Rectal smooth muscle tissue (tissue), 1 donor: ENCODE measurements around the gene PIN1.

ENCODE experiments used
- H3K27ac ChIP-seq: one replicate; pipeline ENCODE4 v1.7.0; 2013; ENCODE audit warnings: low read depth, low read length, inconsistent platforms
- H3K27me3 ChIP-seq: one replicate; pipeline ENCODE4 v1.7.0; 2013; ENCODE audit warnings: low read length; ENCODE audit not compliant: control insufficient read depth, insufficient read depth
- H3K36me3 ChIP-seq: one replicate; pipeline ENCODE4 v1.7.0; 2013; ENCODE audit warnings: low read length; ENCODE audit not compliant: control insufficient read depth, insufficient read depth
- H3K4me1 ChIP-seq: one replicate; pipeline ENCODE4 v1.7.0; 2013; ENCODE audit warnings: low read length; ENCODE audit not compliant: control insufficient read depth, insufficient read depth
- H3K4me3 ChIP-seq: one replicate; pipeline ENCODE4 v1.7.0; 2013; ENCODE audit warnings: low read length
- H3K9ac ChIP-seq: one replicate; pipeline ENCODE4 v1.7.0; 2013; ENCODE audit warnings: low read length

Gene PIN1

DNA sequence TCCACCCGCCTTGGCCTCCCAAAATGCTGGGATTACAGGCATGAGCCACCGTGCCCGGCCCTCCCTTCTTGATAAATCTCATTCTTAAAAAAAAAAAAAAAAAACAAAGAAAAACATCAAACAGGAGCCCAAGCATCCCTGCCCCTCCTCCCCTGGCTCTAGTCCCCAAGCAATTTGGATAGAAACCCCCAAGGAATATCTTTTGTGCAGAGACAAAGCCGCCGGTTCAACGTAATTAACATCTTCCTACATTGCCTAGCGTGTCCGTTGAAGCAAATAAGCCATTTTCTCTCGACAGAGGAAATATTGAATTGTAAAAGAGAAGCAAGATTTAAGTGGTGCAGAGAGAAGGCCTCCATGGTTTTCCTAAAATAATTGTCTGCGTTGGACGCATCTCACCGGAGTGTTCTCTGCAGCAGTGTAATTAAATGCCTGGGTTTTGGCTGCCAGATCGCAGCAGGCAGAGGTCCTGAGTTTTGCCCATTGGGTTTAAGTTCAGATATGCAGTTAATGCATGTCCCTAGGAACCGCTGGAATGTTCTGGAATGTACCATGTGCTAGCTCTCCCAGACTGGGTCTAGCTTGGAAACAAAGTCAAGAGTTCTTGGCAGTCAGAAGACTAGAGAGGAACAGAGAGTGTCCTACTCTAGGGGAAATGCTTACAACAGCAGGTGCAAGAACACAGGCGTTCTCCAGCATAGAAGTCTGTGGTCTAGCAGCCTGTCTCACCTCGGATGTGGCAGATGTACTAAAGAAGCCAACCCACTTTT is 30.8 kb downstream of the PIN1 start:
- Histone ChIP-seq H3K4me3 (no peak overlapping the region), H3K27ac (no peak overlapping the region), H3K4me1 (no peaks in the 10 kb centered on the region), H3K36me3 (no peaks in the 10 kb centered on the region), H3K27me3 (no peaks in the 10 kb centered on the region), H3K9ac (no peak overlapping the region)

DNA sequence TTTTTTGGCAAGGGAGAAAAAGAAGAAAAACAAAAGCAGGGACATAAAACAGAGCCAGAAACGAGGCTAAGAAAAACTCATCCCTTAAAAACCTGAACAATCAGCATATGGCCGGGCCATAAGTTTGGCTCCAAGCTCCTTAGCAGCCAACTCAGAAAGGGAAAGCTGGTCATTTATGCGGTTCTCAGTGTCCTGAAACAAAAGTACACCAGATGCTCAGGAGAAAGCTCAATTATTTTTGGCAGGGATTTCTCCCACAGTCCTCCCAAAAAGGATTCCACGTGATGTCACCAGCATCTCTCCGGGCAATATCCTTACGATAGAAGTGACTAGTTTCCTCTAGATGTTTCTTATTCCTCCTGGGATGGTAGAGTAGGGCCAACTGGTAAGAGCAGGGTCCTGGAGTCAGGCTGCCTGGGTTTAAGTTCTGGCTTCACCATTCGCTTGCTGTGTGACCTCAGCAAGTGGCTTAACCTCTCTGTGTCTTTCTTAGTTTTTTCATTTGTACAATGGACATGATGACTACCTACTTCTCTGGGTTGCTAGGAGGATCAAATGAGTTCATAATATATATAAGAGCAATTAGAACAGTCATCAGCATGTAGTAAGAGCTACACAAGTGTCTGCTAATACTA is 34.0 kb downstream of the PIN1 start:
- Histone ChIP-seq H3K4me3 (no peak overlapping the region), H3K27me3 (no peaks in the 10 kb centered on the region), H3K27ac (no peak overlapping the region), H3K4me1 (no peaks in the 10 kb centered on the region), H3K36me3 (no peaks in the 10 kb centered on the region), H3K9ac (no peak overlapping the region)

DNA sequence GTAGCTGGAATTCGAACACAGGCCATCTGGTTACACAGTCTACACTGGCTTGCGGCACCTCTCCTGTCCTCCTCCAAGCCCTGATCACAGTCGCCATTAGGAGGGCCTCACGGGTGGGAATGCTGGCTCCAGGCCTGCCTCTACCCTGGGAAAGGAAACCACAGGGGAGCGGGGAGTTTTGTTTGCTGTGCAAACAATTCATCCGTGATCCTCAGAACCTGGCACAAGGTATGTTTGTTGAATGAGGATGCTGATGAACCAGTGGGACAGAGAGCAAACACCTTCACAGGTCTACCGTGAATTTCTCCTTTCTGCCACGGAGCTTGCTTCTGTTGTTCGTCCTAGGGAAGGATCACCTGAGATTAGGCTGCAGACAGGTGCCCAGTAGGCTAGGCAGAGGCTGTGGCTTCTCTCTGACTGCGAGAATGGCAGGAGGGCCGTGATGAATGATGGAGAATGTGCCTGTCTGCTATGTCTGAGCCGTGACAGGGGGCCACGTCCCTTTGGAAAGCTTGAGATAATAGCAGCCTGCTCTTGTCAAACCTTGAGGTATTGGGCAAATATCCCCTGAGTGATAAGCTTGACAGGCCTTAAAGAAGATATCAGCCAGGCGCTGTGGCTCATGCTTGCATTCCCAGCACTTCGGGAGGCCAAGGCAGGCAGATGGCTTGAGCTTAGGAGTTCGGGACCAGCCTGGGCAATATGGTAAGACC is 36.7 kb downstream of the PIN1 start:
- no peak overlapping the region for H3K9ac ChIP-seq
- H3K4me3 ChIP-seq = no peak overlapping the region
- H3K36me3 ChIP-seq = no peaks in the 10 kb centered on the region
- H3K27me3 ChIP-seq = no peaks in the 10 kb centered on the region
- no peak overlapping the region for H3K27ac ChIP-seq
- H3K4me1 ChIP-seq = no peaks in the 10 kb centered on the region

DNA sequence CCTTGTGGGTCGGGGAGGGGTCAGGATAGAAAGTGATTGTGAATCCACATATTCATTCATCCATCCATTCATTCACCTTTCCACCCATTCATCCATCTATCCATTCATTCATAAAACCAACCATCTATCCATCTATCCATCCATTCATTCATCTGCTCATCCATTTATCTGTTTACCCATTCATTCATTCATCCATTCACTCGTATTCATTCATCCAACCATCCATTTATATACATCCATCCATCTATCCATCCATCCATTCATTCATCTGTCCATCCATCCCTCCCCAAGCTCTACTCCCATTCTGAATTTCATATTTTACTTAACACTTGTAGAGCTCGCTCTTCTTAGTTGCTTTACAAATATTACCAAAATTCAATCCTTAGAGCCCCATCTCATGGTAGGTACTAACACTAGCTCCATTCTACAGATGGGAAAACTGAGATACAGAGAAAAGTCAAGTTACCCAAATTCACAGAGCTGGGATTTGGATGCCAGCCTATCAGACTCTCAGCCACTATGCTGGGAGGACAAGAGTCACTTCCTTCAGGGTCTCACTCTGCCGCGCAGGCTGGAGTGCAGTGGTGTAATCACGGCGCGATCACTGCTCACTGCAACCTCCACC is 37.6 kb downstream of the PIN1 start:
- no peaks in the 10 kb centered on the region for H3K4me1 ChIP-seq
- H3K9ac ChIP-seq = no peak overlapping the region
- H3K27me3 ChIP-seq = no peaks in the 10 kb centered on the region
- H3K4me3 ChIP-seq = no peak overlapping the region
- no peaks in the 10 kb centered on the region for H3K36me3 ChIP-seq
- H3K27ac ChIP-seq = no peak overlapping the region

DNA sequence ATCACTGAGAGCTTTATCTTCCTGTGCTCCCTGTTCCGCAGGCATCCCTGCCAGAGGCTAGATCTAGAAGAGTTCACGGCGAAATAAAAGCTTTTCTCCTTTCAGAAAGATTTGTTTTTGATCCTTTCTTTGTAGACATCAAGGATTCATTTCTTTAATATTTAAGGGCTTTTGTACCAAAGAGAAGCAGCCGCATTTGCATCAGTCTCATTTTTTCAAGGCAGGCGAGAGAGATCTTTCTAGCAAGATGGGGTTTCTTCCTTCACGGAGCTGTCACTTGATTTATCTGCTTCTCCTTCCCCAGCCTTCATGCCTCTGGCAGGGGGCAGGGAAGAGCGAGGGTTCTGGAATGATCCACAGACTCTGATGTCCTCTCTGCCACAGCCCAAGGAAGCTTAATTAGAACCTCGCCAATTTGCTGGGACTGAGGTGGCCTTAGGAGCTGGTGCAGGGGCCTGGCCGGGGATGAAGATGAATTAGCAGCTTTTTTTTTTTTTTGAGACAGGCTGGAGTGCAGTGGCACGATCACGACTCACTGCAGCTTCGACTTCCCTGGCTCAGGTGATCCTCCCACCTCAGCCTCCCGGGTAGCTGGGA is 40.0 kb downstream of the PIN1 start:
- H3K27me3 ChIP-seq = no peaks in the 10 kb centered on the region
- H3K27ac ChIP-seq = no peak overlapping the region
- H3K36me3 ChIP-seq = no peaks in the 10 kb centered on the region
- no peak overlapping the region for H3K9ac ChIP-seq
- H3K4me1 ChIP-seq = no peaks in the 10 kb centered on the region
- no peak overlapping the region for H3K4me3 ChIP-seq

DNA sequence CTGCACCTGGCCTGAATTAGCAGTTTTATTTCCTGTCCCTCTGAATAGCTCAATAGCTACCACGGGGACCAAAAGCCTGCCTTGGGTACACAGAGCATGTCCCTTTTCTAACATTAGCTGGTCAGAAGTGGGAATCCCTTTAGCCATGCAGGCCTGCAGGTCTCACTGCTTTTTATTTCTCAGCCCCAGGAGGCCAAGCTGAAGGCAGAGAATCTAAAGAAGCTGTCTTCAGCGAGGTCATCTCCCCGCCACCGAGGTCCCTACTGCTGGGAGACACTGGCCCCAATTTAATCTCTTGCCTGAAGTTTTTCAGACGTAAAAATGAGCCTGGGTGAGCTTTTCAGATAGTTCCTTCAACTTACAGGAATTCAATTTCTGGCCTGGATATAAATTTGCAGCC is 40.7 kb downstream of the PIN1 start:
- no peak overlapping the region for H3K27ac ChIP-seq
- H3K36me3 ChIP-seq = no peaks in the 10 kb centered on the region
- no peak overlapping the region for H3K9ac ChIP-seq
- no peaks in the 10 kb centered on the region for H3K27me3 ChIP-seq
- H3K4me1 ChIP-seq = no peaks in the 10 kb centered on the region
- no peak overlapping the region for H3K4me3 ChIP-seq

DNA sequence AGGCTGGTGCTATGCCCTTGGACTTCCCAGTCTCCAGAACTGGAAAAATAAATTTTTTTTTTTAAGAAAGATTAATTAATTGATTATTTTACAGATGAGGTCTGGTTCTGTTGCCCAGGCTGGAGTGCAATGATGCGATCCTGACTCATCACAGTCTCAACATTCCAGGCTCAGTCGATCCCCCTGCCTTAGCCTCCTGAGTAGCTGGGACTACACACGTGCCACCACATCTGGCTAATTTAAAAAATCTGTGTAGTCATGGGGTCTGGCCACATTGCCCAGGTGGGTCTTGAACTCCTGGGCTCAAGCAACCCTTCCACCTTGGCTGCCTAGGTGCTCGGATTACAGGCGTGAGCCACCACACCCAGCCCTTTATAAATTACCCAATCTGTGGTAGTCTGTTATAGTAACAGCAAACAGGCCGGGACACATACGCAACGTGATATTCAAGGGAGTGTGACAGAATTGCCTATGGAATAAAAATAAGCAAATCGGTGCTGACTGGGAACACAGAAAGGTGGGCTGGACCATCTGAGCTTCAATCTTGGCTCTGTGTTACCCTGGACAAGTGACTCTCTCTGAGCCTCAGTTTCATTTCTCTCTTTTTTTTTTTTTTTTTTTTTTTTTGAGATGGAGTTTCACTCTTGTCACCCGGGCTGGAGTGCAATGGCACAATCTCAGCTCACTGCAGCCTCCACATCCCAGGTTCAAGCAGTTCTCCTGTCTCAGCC is 42.8 kb downstream of the PIN1 start:
- Histone ChIP-seq H3K4me3 (no peak overlapping the region), H3K27ac (no peak overlapping the region)

DNA sequence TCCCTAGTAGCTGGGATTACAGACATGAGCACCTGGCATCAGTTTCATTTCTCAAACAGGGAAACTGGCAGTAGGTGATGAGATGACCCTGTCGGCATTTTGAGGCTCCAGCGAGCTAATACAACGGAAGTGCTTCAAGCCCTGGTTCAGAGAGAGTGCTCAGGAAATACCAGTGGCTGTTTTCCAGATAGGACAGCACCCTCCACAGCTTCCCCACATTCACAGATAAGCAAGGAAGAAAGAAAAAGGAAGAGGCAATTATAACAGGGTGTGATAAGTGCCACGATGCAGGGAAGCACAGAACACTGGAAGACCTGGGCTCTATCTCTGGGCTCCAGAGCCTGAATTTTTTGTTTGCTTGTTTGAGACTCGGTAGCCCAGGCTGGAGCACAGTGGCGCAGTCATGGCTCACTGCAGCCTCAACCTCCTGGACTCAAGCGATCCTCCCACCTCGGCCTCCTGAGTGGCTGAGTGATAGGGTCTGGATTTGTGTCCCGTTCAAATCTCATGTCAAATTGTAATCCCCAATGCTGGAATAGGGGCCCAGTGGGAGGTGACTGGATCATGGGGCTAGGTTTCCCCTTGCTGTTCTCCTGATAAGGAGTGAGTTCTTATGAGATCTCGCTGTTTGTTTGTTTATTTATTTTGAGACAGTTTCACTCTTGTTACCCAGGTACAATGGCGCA is 43.5 kb downstream of the PIN1 start:
- no peak overlapping the region for H3K4me3 ChIP-seq
- H3K9ac ChIP-seq = no peak overlapping the region
- no peaks in the 10 kb centered on the region for H3K27me3 ChIP-seq
- no peaks in the 10 kb centered on the region for H3K4me1 ChIP-seq
- no peaks in the 10 kb centered on the region for H3K36me3 ChIP-seq
- H3K27ac ChIP-seq = no peak overlapping the region

More for the DNA sequence above, 42.8 kb downstream of the PIN1 start:
- Histone ChIP-seq H3K36me3 (no peaks in the 10 kb centered on the region), H3K27me3 (no peaks in the 10 kb centered on the region), H3K9ac (no peak overlapping the region), H3K4me1 (no peaks in the 10 kb centered on the region)

DNA sequence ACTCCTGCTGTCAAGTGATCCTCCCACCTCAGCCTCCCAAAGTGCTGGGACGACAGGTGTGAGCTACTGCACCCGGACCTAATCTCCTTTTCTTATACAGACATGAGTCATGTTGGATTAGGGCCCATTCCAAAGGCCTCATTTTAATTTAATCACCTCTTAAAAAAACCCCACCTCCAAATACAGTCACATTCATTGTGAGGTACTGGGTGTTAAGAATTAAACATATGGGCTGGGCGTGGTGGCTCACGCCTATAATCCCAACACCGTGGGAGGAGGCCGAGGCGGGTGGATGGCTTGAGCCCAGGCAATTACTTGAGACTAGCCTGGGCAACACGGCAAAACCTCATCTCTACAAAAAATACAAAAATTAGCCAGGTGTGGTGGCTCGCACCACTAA is 46.6 kb downstream of the PIN1 start:
- H3K27me3 ChIP-seq = no peaks in the 10 kb centered on the region

DNA sequence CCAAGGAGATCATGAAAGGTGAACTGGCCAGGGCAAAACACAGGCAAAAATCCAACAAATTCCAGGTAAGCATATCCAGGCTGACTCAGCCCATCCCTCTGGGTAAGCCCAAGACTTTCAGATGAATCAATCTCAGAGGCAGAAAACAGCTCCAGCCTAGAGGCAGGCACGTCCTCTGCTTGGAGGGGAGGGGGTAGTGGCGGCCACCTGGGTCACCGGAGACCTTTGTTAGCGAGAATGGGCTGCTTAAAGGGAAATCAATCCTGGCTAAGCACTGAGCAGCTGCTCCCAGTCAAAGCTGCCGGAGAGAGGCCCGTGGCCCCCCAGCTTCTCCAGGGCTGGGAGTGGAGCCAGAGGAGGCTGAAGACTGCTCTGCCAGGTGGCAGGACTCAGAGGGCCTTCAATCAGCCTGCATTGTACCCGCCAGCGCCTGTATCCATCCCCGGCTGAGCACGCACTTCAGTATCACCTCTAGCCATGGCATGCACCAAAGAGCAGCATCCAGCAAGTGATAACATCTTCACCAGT is 48.2 kb downstream of the PIN1 start:
- Histone ChIP-seq H3K4me1 (no peaks in the 10 kb centered on the region), H3K9ac (no peak overlapping the region), H3K36me3 (no peaks in the 10 kb centered on the region), H3K27ac (no peak overlapping the region), H3K27me3 (no peaks in the 10 kb centered on the region), H3K4me3 (no peak overlapping the region)

More for the DNA sequence above, 46.6 kb downstream of the PIN1 start:
- no peaks in the 10 kb centered on the region for H3K4me1 ChIP-seq
- no peak overlapping the region for H3K4me3 ChIP-seq
- H3K9ac ChIP-seq = no peak overlapping the region
- H3K27ac ChIP-seq = no peak overlapping the region
- H3K36me3 ChIP-seq = no peaks in the 10 kb centered on the region

DNA sequence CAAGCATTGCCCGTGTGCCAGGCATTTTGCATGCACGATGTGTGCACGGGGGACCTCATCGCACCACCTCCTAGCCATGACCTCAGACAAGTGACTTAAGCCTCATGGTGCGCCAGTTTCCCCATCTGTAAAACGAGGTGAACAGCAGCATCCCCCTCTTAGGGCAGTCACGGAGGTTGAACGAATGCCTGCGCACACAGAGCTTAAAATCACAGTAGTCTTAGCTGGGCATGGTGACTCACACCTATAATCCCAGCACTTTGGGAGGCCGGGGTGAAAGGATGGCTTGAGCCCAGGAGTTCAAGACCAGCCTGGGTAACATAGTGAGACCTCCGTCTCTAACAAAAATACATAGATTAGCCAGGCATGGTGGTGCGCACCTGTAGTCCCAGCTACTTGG is 48.6 kb downstream of the PIN1 start:
- no peak overlapping the region for H3K4me3 ChIP-seq
- no peaks in the 10 kb centered on the region for H3K27me3 ChIP-seq

More for the DNA sequence above, 48.6 kb downstream of the PIN1 start:
- Histone ChIP-seq H3K9ac (no peak overlapping the region), H3K4me1 (no peaks in the 10 kb centered on the region), H3K27ac (no peak overlapping the region), H3K36me3 (no peaks in the 10 kb centered on the region)
